HT-29 (cell line): ENCODE results near the gene UGT1A7. TPM values are rescaled to one million over a fixed set of nuclear protein-coding genes. Genes with fewer than 3 reads are reported as not detected.
A peak's percentile ranks its signal among the peaks of the same experiment; 100 is the strongest.
"Not testable (repeated sequence)": the region's sequence is repeated elsewhere in the genome, so short reads cannot be mapped to it uniquely, and the experiment has no call there.

Source experiments
- DNase-seq: peaks from one replicate; pipeline ENCODE4 v3.0.0-alpha.2; 2015; ENCODE audit warnings: low spot score
- total RNA-seq: library from RNA; depleted of rRNA; stranded (reverse); fragments of >200 nt; shearing (Covaris generic); gene quantifications from 2 replicates; pipeline ENCODE4 v1.2.3, GENCODE V29; 2014

UGT1A7 gene
- total RNA-seq, 1 experiment from 2014 or later = 5.0 TPM

DNA sequence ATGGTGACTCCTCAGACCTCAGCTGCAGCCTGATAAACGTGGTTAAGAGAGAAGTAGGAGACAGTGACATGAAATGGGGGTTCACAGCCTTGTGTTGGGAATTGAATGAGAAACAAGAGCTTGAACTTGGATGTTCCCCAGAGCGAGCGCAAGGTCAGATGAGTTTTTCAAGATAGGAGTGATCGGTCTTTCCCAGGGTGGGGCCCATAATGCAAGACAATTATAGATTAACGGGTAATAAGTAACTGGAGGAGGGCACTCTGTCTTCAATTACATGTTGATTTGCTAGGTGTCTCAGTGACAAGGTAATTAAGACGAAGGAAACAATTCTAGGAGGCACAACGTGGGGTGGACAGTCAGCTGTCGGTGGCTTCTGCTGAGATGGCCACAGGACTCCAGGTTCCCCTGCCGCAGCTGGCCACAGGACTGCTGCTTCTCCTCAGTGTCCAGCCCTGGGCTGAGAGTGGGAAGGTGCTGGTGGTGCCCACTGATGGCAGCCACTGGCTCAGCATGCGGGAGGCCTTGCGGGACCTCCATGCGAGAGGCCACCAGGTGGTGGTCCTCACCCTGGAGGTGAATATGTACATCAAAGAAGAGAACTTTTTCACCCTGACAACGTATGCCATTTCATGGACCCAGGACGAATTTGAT is 31.0 kb downstream of the UGT1A7 start, which contains the start of gene UGT1A5:
Gene UGT1A5 (plus strand): TSS at position 297 of the 651 bp plus-strand sequence. CDS start 85 bp downstream, at position 382.
- no peak for DNase-seq

DNA sequence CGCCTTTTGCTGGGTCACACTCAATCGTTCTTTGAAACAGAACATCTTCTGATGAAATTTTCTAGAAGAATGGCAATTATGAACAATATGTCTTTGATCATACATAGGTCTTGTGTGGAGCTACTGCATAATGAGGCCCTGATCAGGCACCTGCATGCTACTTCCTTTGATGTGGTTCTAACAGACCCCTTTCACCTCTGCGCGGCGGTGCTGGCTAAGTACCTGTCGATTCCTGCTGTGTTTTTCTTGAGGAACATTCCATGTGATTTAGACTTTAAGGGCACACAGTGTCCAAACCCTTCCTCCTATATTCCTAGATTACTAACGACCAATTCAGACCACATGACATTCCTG is 31.5 kb downstream of the UGT1A7 start:
- no peak for DNase-seq

DNA sequence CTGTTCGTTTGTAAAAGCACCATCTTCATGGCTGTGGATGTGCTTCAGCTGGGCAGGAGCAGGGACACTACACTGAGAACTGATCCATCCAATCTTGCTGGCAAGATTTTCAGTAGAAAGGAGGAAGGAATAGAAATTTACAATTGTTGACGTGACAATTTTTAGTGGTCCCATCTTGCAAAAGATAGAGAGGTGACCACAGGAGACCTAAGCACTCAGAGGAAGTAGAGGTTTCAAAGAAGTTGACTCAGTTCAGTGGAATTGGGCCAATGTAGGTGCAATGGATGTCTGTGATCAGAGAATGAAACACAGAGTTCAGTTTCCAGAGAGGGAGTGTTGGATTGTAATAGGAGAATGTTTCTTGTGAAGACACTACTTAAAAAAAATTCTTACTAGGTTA is 32.4 kb downstream of the UGT1A7 start:
- no peak for DNase-seq

DNA sequence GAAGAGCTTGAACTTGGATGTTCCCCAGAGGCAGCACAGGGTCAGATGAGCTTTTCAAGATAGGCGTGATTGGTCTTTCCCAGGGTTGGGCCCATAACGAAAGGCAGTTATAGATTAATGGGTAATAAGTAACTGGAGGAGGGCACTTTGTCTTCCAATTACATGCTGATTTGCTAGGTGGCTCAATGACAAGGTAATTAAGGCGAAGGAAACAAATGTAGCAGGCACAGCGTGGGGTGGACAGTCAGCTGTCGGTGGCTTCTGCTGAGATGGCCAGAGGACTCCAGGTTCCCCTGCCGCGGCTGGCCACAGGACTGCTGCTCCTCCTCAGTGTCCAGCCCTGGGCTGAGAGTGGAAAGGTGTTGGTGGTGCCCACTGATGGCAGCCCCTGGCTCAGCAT is 36.9 kb downstream of the UGT1A7 start, which contains the start of gene UGT1A4:
Gene UGT1A4 (plus strand): TSS at position 185 of the 400 bp plus-strand sequence. CDS start 85 bp downstream, at position 270.
- DNase-seq = no peak

DNA sequence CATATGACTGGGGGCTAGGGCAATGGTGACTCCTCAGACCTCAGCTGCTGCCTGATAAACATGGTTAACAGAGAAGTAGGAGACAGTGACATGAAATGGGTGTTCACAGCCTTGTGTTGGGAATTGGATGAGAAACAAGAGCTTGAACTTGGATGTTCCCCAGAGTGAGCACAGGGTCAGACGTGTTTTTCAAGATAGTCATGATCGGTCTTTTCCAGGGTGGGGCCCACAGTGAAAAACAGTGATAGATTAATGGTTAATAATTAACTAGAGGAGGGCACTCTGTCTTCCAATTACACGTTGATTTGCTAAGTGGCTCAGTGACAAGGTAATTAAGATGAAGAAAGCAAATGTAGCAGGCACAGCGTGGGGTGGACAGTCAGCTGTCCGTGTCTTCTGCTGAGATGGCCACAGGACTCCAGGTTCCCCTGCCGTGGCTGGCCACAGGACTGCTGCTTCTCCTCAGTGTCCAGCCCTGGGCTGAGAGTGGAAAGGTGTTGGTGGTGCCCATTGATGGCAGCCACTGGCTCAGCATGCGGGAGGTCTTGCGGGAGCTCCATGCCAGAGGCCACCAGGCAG is 47.1 kb downstream of the UGT1A7 start, which contains the start of gene UGT1A3:
Gene UGT1A3 (plus strand): TSS at position 320 of the 579 bp plus-strand sequence. CDS start 85 bp downstream, at position 405.
- no peak for DNase-seq

DNA sequence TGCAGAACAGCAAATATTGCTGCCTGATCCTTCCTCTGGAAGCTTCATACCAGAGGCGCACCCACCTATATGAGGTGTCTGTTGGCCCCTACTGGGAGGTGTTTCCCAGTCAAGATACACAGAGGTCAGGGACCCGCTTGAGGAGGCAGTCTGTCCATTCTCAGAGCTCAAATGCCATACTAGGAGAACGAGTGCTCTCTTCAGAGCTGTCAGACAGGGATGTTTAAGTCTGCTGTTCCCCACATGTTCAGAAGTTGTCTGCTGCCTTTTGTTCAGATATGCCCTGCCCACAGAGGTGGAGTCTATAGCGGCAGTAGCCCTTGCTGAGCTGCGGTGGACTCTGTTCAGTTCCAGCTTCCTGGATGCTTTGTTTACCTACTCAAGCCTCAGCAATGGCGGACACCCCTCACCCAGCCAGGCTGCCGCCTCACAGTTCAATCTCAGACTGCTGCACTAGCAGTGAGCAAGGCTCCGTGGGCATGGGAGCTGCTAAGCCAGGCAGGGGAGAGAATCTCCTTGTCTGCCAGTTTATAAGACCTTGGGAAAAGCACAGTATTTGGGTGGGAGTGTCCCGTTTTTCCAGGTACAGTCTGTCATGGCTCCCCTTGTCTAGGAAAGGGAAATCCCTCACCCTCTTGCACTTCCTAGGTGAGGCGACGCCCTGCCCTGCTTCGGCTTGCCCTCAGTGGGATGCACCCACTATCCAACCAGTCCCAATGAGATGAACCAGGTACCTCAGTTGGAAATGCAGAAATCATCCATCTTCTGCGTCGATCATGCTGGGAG is 55.4 kb downstream of the UGT1A7 start:
- not testable (repeated sequence) for DNase-seq

DNA sequence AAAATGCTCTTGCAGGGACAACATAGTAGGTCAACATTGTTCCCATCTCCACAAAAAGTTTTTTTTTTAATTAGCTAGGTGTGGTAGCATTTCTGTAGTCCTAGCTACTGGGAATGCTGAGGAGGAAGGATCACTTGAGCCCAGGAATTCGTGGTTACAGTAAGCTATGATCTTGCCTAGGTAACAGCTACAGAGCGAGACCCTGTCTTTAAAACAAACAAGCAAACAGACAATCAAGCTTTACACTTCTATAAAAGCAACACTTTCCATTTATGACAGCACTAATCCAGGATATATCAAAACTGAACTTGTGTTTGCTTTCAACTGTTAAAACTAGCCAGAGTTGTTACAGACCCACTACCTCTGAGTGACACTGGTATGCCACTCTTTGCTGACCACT is 59.2 kb downstream of the UGT1A7 start:
- DNase-seq = no peak

DNA sequence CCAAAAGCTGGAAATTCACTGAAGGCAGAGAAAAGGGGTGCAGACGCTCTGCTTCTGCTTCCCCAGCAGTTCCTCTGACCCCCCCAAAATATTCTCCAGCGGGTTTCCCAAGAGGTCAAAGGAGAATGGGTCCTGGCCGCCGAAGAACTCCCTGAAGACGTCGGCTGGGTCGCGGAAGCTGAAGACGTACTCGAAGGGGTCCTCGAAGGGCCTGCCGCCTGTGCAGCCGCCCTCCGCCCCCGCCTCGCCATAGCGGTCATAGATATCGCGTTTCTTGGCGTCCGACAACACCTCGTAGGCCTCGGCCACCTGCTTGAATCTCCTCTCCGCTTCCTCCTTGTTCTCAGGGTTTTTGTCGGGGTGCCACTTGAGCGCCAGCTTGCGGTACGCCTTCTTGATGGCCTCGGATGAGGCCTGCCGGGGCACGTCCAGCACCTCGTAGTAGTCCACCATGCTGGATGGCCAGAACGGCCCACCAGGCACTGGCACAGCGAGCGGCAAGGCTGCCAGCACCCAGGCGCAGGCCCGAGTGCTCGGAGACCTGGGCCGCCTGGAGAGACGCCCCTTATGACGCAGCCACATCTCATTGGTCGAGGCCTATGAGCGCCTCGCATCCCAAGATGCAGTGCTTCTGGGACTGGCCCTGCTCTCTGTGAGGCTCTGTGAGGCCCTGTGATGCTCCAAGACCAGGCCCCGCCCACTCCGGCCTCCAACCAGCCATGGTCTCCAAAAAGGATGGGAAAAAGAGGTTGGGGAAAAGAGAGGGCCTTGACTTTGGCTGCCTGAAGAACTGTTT is 62.0 kb downstream of the UGT1A7 start:
- DNase-seq = no peak

DNA sequence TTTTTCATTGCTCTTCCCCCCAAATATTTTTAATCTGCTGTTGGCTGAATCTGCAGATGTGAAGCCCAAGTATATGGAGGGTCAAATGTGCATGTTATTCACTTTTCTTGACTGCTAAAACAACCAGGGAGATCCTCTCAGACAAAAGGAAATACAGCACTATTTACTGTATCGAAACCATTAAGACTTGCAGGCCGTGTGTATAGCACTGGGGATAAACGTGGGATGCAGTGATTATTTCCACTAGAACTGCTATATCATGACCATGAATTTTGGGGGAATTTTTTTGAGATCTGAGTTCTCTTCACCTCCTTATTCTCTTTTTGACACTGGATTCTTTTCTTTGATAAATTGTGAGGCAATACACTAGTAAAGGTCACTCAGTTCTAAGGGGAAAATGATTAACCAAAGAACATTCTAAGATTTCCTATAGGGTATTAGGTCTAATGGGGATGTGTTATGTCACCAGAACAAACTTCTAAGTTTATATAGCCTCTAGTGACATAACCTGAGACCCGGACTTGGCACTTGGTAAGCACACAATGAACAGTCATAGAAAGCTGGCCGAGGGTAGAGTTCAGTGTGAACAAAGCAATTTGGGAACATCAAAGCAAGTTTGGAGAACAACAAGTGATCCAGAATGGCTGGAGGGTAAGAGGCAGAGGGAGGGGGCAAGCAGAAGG is 63.5 kb downstream of the UGT1A7 start:
- DNase-seq = no peak

DNA sequence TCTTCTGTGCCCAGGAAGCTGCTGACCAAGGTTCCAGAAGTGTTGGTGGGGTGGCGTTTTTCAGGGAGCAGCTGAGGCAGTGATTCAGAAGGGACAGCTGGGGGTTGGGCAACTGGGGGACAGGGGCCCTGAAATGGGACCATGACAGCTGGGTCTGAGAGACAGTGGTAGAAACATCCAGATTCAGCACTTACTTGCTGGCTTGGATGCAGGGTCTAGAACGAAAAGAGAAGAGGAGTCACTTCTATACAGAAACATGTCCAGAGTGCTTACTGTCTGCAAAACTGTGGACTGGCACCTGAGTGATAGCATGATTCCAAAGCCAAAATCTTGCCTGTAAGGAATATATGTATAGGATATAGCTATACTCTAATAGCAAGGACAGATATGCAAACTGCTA is 64.1 kb downstream of the UGT1A7 start:
- not testable (repeated sequence) for DNase-seq

DNA sequence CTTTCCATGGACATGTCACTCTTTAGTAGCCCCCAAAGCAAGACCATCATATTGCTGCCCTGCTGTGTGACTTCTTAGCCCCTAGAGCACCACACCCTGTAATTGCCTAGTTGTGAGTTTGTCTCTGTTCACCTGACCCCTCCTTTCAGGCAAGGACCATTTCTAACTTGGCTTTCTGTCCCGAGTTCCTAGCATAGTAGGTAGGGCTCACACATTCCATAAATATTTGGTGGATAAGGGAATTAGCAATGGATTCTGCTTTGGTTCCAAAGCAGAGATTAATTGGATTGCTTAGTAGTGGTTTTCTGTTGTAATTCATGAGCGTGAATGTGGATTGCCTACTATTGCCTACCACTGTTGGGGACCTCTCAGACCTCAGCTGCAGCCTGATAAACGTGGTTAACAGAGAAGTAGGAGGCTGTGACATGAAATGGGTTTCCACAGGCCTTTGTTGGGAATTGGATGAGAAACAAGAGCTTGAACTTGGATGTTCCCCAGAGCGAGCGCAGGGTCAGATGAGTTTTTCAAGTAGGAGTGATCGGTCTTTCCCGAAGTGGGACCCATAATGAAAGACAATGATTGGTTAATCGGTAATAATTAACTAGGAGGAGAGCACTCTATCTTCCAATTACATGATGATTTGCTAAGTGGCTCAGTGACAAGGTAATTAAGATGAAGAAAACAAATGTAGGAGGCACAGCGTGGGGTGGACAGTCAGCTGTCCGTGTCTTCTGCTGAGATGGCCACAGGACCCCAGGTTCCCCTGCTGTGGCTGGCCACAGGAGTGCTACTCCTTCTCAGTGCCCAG is 65.0 kb downstream of the UGT1A7 start:
- no peak for DNase-seq

DNA sequence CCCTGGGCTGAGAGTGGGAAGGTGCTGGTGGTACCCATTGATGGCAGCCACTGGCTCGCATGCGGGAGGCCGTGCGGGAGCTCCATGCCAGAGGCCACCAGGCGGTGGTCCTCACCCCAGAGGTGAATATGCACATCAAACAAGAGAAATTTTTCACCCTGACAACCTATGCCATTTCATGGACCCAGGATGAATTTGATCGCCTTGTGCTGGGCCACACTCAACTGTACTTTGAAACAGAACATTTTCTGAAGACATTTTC is 65.5 kb downstream of the UGT1A7 start:
- DNase-seq = no peak

DNA sequence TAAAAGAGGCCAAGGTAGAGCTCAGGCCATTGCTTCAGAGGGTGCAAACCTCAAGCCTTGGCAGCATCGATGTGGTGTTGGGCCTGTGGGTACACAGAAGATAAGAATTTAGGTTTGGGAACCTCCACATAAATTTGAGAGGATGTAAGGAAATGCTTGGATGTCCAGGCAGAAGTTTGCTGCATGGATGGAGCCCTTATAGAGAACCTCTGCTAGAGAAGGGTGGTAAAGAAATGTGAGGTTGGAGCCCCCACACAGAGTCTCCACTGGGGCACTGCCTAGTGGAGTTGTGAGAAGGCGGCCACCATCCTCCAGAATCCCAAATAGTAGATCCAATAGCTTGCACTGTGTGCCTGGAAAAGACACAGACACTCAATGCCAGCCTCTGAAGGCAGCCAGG is 69.0 kb downstream of the UGT1A7 start:
- DNase-seq = peak; percentile 17

DNA sequence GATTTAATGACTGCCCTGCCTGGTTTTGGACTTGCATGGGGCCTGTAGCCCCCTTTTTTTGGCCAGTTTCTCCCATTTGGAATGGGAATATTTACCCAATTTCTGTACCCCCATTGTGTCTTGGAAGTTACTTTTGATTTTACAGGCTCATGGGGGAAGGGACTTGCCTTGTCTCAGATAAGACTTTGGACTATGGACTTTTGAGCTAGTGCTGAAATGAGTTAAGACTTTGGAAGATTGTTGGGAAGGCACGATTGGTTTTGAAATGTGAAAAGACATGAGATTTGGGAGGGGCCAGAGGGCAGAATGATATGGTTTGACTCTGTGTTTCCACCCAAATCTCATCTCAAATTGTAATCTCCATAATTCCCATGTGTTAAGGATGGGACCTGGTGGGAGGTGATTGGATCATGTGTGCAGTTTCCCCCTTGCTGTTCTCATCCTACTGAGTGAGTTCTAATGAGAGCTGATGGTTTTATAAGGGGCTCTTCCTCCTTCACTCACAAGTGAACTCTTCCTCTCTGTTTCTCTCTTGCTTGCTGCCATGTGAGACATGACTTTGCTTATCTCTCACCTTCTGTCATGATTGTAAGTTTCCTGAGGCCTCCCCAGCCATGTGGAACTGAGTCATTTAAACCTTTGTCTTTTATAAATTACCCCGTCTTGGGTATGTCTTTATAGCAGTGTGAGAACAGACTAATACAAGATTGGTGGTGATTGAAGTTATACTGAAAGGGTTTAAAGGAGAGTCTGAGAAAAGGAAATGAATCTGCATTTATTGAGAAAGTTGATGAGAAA is 69.7 kb downstream of the UGT1A7 start:
- not testable (repeated sequence) for DNase-seq

DNA sequence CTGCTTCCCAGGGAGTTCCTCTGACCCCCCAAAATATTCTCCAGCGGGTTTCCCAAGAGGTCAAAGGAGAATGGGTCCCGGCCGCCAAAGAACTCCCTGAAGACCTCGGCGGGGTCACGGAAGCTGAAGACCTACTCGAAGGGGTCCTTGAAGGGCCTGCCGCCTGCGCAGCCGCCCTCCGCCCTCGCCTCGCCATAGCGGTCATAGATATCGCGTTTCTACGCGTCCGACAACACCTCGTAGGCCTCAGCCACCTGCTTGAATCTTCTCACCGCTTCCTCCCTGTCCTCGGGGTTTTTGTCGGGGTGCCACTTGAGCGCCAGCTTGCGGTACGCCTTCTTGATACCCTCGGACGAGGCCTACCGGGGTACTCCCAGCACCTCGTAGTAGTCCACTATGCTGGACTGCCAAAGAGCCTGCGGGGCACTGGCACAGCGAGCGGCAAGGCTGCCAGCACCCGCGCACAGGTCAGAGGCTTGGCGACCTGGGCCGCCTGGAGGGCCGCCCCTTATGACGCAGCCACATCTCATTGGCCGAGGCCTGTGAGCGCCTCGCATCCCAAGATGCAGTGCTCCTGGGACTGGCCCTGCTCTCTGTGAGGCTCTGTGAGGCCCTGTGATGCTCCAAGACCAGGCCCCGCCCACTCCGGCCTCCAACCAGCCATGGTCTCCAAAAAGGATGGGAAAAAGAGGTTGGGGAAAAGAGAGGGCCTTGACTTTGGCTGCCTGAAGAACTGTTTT is 73.3 kb downstream of the UGT1A7 start:
- no peak for DNase-seq

DNA sequence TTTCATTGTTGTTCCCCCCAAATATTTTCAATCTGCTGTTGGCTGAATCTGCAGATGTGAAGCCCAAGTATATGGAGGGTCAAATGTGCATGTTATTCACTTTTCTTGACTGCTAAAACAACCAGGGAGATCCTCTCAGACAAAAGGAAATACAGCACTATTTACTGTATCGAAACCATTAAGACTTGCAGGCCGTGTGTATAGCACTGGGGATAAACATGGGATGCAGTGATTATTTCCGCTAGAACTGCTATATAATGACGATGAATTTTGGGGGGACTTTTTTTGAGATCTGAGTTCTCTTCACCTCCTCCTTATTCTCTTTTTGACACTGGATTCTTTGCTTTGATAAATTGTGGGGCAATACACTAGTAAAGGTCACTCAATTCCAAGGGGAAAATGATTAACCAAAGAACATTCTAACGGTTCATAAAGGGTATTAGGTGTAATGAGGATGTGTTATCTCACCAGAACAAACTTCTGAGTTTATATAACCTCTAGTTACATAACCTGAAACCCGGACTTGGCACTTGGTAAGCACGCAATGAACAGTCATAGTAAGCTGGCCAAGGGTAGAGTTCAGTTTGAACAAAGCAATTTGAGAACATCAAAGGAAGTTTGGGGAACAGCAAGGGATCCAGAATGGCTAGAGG is 74.9 kb downstream of the UGT1A7 start:
- DNase-seq = peak; percentile 10

DNA sequence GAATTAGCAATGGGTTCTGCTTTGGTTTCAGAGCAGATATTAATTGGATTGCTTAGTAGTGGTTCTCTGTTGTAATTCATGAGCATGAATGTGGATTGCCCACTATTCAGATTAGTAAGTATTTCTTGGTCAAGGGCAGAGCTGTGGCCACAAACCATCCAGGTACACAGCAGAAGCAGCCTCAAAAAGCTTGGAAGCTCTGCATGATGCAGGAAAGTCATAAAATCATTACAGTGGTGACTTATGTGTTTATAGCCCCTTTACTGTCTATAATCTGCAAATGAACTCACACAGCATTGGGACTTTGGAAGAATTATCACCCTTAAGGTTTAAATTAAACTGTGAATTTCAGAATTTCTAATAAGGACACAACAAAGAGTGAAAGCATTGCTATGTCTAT is 76.4 kb downstream of the UGT1A7 start:
- no peak for DNase-seq

DNA sequence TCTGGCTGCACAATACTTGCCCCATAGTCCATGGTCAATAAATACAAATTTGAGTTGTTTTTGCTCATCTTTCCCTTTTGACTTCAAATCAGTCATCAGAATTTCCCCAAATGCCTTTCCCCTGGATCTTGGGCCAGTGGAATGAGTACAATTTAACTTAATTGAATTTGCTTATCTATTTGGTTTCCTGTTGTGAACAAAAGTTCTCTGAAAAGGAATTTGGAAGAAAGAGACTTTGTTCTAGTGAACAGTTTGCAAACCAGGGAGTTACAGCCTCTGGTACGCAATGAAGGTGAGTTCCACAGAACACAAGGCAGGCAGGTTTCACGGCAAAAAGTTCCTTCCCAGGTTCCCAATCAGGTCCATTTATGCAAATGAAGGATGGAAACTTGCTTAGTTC is 77.1 kb downstream of the UGT1A7 start:
- DNase-seq = no peak
